B cell (primary cell): ENCODE data around the gene CDS2.

ENCODE experiments used
- EZH2 ChIP-seq: IDR thresholded peaks from 2 replicates; pipeline ENCODE4 v1.6.1; 2012; ENCODE audit warnings: borderline replicate concordance, low read depth, mild to moderate bottlenecking, moderate library complexity, low read length; ENCODE audit not compliant: insufficient read depth, poor library complexity, severe bottlenecking
- TF ChIP-seq, protein P1 (sequence below): fragments of 200-600 bp; IDR thresholded peaks from one replicate; pipeline ENCODE4 v1.8.0; 2022; ENCODE audit warnings: antibody characterized with exemption, mild to moderate bottlenecking

DNA sequence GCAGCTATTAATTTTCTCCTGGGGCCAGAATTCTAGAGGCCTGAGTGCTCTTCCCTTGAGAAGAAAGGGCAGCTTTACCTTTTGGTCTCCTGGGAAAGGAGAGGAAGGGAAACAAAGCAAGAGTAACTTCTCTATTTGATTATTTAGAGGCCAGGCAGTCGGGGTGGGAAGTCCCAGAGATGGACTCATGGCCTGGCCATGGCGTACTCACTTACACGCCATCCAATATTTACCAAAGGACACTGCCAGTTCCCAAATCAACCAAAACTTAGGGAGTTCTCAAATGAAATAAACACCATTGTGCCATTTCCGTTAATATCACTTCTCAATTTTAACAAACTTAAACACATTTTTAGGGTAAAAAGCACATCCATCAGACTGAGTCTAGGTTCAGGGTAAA, 76.6 kb downstream of the CDS2 start:
- TF ChIP-seq, protein P1, sequence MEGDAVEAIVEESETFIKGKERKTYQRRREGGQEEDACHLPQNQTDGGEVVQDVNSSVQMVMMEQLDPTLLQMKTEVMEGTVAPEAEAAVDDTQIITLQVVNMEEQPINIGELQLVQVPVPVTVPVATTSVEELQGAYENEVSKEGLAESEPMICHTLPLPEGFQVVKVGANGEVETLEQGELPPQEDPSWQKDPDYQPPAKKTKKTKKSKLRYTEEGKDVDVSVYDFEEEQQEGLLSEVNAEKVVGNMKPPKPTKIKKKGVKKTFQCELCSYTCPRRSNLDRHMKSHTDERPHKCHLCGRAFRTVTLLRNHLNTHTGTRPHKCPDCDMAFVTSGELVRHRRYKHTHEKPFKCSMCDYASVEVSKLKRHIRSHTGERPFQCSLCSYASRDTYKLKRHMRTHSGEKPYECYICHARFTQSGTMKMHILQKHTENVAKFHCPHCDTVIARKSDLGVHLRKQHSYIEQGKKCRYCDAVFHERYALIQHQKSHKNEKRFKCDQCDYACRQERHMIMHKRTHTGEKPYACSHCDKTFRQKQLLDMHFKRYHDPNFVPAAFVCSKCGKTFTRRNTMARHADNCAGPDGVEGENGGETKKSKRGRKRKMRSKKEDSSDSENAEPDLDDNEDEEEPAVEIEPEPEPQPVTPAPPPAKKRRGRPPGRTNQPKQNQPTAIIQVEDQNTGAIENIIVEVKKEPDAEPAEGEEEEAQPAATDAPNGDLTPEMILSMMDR = no peak
- no peak for TF ChIP-seq EZH2
